ENCODE data around the gene PDE2A. TPM values are rescaled to one million over a fixed set of nuclear protein-coding genes. Genes with fewer than 3 reads are reported as not detected.

PDE2A gene
- total RNA-seq, 2 experiments from 2014 or later: 4.0 to 4.5 TPM

DNA sequence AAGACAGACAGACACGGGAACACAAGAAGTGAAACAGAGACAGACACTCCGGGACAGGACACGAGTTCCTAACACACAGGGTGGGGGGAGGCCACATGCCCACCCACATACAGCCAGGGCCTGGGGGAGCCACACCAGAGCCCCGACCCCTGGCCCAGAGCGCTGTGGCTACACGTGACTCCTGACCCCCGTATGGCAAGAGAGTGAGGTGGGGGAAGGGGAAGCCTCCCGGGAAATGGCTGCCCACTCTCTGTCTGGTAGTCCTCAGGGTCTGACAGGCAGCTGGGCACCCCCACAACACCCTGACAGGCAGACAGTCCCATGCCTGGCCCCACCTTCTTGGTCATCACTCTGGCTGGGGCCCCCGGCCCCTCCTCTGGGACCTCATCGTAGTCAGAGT is 38.6 kb upstream of the PDE2A start:
- no peak overlapping the region for H3K27ac ChIP-seq (ENCODE audit: low read depth in 1 of 2, low read length in 2 of 2)
- intact Hi-C loops (cut with DNase I, micrococcal nuclease): no loop called here
- no peaks in the 10 kb centered on the region for H3K27me3 ChIP-seq (ENCODE audit: control insufficient read depth in 1 of 2, insufficient read depth in 2 of 2, low read length in 2 of 2)
- TF ChIP-seq, protein P1, sequence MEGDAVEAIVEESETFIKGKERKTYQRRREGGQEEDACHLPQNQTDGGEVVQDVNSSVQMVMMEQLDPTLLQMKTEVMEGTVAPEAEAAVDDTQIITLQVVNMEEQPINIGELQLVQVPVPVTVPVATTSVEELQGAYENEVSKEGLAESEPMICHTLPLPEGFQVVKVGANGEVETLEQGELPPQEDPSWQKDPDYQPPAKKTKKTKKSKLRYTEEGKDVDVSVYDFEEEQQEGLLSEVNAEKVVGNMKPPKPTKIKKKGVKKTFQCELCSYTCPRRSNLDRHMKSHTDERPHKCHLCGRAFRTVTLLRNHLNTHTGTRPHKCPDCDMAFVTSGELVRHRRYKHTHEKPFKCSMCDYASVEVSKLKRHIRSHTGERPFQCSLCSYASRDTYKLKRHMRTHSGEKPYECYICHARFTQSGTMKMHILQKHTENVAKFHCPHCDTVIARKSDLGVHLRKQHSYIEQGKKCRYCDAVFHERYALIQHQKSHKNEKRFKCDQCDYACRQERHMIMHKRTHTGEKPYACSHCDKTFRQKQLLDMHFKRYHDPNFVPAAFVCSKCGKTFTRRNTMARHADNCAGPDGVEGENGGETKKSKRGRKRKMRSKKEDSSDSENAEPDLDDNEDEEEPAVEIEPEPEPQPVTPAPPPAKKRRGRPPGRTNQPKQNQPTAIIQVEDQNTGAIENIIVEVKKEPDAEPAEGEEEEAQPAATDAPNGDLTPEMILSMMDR (IDR thresholded peaks at IDR 0.05): no peak
- no peaks in the 10 kb centered on the region for H3K9me3 ChIP-seq (ENCODE audit: control insufficient read depth in 1 of 2, insufficient read depth in 1 of 2, low read length in 2 of 2)
- ChIA-PET CTCF (interaction anchor here (0.6 kb wide), 1 partner anchor 540 kb away, joined by 3 read pairs; no protein-coding TSS in a partner anchor), POLR2A (no interaction called here)
- H3K36me3 Mint-ChIP-seq (ENCODE audit: low read depth): peaks cover 72% of the 10 kb centered on the region
- peaks cover 85% of the 10 kb centered on the region for H3K36me3 ChIP-seq (ENCODE audit: insufficient read depth, low read length)
- no peaks in the 10 kb centered on the region for H3K27me3 Mint-ChIP-seq
- H3K4me3 Mint-ChIP-seq: no peak overlapping the region
- no peaks in the 10 kb centered on the region for H3K9me3 Mint-ChIP-seq
- H3K4me1 Mint-ChIP-seq (ENCODE audit: low read depth): peaks cover 28% of the 10 kb centered on the region
- ATAC-seq (ENCODE audit: poor library complexity) (no peak), DNase-seq (no peak)
- H3K27ac Mint-ChIP-seq: no peak overlapping the region
- H3K4me1 ChIP-seq (ENCODE audit: insufficient read depth, low read length): peaks cover 26% of the 10 kb centered on the region
- H3K4me3 ChIP-seq (ENCODE audit: low read length): no peak overlapping the region

DNA sequence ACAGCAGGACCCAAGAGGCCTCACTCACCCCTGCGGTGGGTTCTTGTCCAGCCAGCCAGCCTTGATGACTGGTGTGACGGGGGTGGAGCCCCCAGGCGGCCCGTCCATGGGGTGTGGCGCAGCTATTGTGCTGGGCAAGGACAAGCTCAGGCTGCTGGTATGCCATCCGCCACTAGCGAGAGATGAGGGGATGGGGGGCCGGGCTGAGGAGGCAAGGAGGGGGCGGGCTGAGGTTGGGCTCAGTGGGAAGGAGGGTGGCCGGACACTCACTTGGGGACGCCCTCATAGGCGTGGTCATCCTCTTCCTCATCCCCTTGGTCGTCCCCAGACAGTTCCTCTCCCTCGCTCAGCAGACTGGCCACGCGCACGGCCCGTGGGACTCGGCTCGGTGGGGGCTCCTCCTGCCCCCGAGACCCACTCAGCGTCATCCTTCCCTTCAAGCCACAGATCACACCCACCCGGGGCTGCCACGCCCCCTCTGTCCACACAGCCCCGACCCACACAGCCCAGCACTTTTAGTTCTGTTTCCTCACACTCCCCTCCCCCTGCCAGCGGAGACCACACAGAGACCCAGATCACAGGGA is 38.0 kb upstream of the PDE2A start:
- CTCF ChIA-PET: no interaction called here
- no peaks in the 10 kb centered on the region for H3K9me3 ChIP-seq (ENCODE audit: control insufficient read depth in 1 of 2, insufficient read depth in 1 of 2, low read length in 2 of 2)
- Mint-ChIP-seq H3K4me1 (ENCODE audit: low read depth) (peaks cover 28% of the 10 kb centered on the region), H3K4me3 (no peak overlapping the region), H3K36me3 (ENCODE audit: low read depth) (peaks cover 74% of the 10 kb centered on the region), H3K27me3 (no peaks in the 10 kb centered on the region), H3K27ac (no peak overlapping the region), H3K9me3 (no peaks in the 10 kb centered on the region)
- ATAC-seq (ENCODE audit: poor library complexity): no peak
- H3K4me1 ChIP-seq (ENCODE audit: insufficient read depth, low read length): peaks cover 24% of the 10 kb centered on the region
- POLR2A ChIA-PET: no interaction called here
- peaks cover 85% of the 10 kb centered on the region for H3K36me3 ChIP-seq (ENCODE audit: insufficient read depth, low read length)
- TF ChIP-seq, protein P1 (IDR thresholded peaks at IDR 0.05): no peak
- DNase-seq: peak in 1 of 14 experiments; percentile 36
- intact Hi-C loops (cut with DNase I, micrococcal nuclease): no loop called here
- no peak overlapping the region for H3K27ac ChIP-seq (ENCODE audit: low read depth in 1 of 2, low read length in 2 of 2)
- no peaks in the 10 kb centered on the region for H3K27me3 ChIP-seq (ENCODE audit: control insufficient read depth in 1 of 2, insufficient read depth in 2 of 2, low read length in 2 of 2)
- H3K4me3 ChIP-seq (ENCODE audit: low read length): no peak overlapping the region

DNA sequence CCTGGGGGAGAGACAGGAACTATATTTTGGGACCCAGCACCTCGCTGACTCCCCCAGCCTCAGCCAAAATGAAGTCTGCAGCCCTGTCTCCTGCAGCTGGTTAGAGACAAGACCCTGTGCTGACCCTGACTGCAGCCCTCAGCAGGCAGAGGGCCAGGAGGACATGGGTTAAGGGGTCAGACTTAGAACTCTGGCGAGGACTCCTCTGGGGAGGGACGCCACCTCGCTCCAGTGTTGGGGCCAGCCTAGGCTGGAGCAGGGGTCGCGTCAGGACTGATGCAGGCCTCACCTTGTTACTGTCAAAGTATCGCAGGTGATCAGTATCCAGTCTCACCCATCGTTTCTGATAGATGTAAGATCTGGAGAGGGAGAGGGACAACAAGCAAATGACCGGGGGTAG is 36.9 kb upstream of the PDE2A start:
- intact Hi-C loops (cut with DNase I, micrococcal nuclease): no loop called here
- Mint-ChIP-seq H3K4me1 (ENCODE audit: low read depth) (peaks cover 18% of the 10 kb centered on the region), H3K9me3 (no peaks in the 10 kb centered on the region), H3K27ac (no peak overlapping the region), H3K4me3 (no peak overlapping the region), H3K27me3 (no peaks in the 10 kb centered on the region), H3K36me3 (ENCODE audit: low read depth) (peaks cover 82% of the 10 kb centered on the region)
- TF ChIP-seq, protein P1 (IDR thresholded peaks at IDR 0.05): no peak
- DNase-seq (no peak), ATAC-seq (ENCODE audit: poor library complexity) (no peak)
- Histone ChIP-seq H3K4me1 (ENCODE audit: insufficient read depth, low read length) (peaks cover 14% of the 10 kb centered on the region), H3K27ac (ENCODE audit: low read depth in 1 of 2, low read length in 2 of 2) (no peak overlapping the region), H3K27me3 (ENCODE audit: control insufficient read depth in 1 of 2, insufficient read depth in 2 of 2, low read length in 2 of 2) (no peaks in the 10 kb centered on the region), H3K36me3 (ENCODE audit: insufficient read depth, low read length) (peaks cover 86% of the 10 kb centered on the region), H3K9me3 (ENCODE audit: control insufficient read depth in 1 of 2, insufficient read depth in 1 of 2, low read length in 2 of 2) (no peaks in the 10 kb centered on the region), H3K4me3 (ENCODE audit: low read length) (no peak overlapping the region)
- CTCF ChIA-PET: no interaction called here
- POLR2A ChIA-PET: no interaction called here

All from CD4-positive, alpha-beta T cell (primary cell).